OCI-LY3 (cell line): ENCODE data around the gene CAPRIN2.

Experiments
- H2AFZ ChIP-seq: fragments of 200-600, 300-600 bp; shearing (Covaris generic); 2 replicates; pipeline ENCODE4 v1.6.0; 2014; ENCODE audit warnings: antibody characterized with exemption, low read depth, low read length
- H3K27ac ChIP-seq: fragments of 200-600, 300-600 bp; sonication (generic); 2 replicates; pipeline ENCODE4 v1.5.1; 2014; ENCODE audit warnings: mild to moderate bottlenecking, low read length, moderate library complexity, mixed read lengths
- H3K27me3 ChIP-seq: fragments of 200-600, 300-600 bp; sonication (generic); 2 replicates; pipeline ENCODE4 v1.6.1; 2014; ENCODE audit warnings: low read depth, low read length, mixed read lengths
- H3K36me3 ChIP-seq: fragments of 200-600, 300-600 bp; sonication (generic); replicated peaks from 2 replicates; pipeline ENCODE3; 2014; ENCODE audit warnings: low read depth, low read length, mixed read lengths
- H3K4me1 ChIP-seq: fragments of 300-600, 200-600 bp; sonication (generic); 2 replicates; pipeline ENCODE4 v1.6.1; 2014; ENCODE audit warnings: low read length, mixed read lengths
- H3K4me2 ChIP-seq: fragments of 200-600, 300-600 bp; sonication (generic); 2 replicates; pipeline ENCODE4 v1.6.1; 2014; ENCODE audit warnings: low read length, mixed read lengths
- H3K4me3 ChIP-seq: fragments of 300-600, 200-600 bp; sonication (generic); 2 replicates; pipeline ENCODE4 v1.5.1; 2014; ENCODE audit warnings: antibody characterized with exemption, mild to moderate bottlenecking, low read length, moderate library complexity
- H3K79me2 ChIP-seq: fragments of 300-600, 200-600 bp; shearing (Covaris generic); 2 replicates; pipeline ENCODE4 v1.6.1; 2014; ENCODE audit warnings: mild to moderate bottlenecking, low read length, mixed read lengths
- H3K9ac ChIP-seq: fragments of 300-600, 200-600 bp; shearing (Covaris generic); 2 replicates; pipeline ENCODE4 v1.6.0; 2014; ENCODE audit warnings: mild to moderate bottlenecking, low read length, moderate library complexity
- H3K9me3 ChIP-seq: fragments of 200-600, 300-600 bp; shearing (Covaris generic); 2 replicates; pipeline ENCODE4 v1.6.1; 2014; ENCODE audit warnings: low read length, mixed read lengths; ENCODE audit not compliant: insufficient read depth
- H4K20me1 ChIP-seq: fragments of 200-600, 300-600 bp; sonication (generic); 2 replicates; pipeline ENCODE4 v1.6.1; 2016; ENCODE audit warnings: low read length, mixed read lengths; ENCODE audit not compliant: insufficient read depth
- CTCF ChIP-seq: fragments of 200-600, 300-600 bp; sonication (generic); IDR thresholded peaks from 2 replicates; pipeline ENCODE4 v1.5.1; 2014; ENCODE audit warnings: antibody characterized with exemption, low read length, low read depth
- EZH2phosphoT487 ChIP-seq: fragments of 200-600 bp; shearing (Covaris generic); IDR thresholded peaks from 2 replicates; pipeline ENCODE4 v1.6.1; 2018; ENCODE audit warnings: antibody characterized with exemption, mixed run types, low read depth

The CAPRIN2 gene

DNA sequence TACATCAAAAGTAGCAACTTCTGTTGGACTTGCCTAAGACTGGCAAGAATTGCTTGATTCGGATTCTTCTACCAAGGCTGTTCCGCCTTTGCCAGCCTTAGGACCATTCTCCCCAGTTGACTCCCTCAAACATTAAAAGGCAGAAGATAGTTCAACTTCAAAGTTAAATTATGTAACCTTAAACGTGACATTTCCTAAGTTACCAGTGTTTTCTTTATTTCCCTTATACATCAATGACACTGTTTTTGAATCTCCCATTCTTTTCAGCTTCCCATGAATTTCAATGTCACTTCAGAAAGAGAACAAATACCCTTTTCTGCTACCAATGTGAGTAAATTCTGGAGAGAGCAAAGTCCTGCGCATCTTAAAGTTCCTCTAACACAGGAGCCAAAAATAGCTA, 25.2 kb downstream of the CAPRIN2 start:
- TF ChIP-seq EZH2phosphoT487 (no peak), CTCF (no peak)
- Histone ChIP-seq H3K36me3 (peaks cover 3% of the 10 kb centered on the region), H3K4me1 (peaks cover 15% of the 10 kb centered on the region), H3K4me2 (no peak overlapping the region), H3K27ac (no peak overlapping the region), H3K9me3 (no peaks in the 10 kb centered on the region), H3K27me3 (no peaks in the 10 kb centered on the region), H3K9ac (no peak overlapping the region), H3K4me3 (no peak overlapping the region), H3K79me2 (no peaks in the 10 kb centered on the region), H2AFZ (no peak overlapping the region), H4K20me1 (no peaks in the 10 kb centered on the region)

DNA sequence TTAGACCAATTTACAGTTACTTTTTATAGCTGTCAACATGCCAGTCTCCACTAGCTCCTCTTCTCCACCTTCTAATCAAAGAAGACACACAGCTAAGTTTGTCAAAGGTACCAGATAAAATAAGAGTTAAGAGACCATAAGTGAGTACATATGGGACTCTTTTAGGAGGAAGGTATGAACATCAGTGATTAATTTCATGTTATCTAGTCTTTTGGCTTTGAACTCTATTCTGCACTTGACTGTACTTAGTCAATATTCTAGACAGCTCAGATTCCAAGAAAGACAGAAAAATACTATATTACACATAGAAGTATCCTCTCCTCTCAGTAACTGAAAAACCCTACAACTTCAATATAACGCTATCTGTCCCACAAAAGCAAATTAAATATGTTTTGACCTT, 28.1 kb downstream of the CAPRIN2 start:
- H4K20me1 ChIP-seq: no peaks in the 10 kb centered on the region
- no peak for TF ChIP-seq CTCF
- no peak for TF ChIP-seq EZH2phosphoT487
- no peak overlapping the region for H3K27ac ChIP-seq
- no peaks in the 10 kb centered on the region for H3K9me3 ChIP-seq
- H3K79me2 ChIP-seq: no peaks in the 10 kb centered on the region
- peaks cover 16% of the 10 kb centered on the region for H3K4me1 ChIP-seq
- H3K4me2 ChIP-seq: no peak overlapping the region
- no peak overlapping the region for H3K4me3 ChIP-seq
- H3K9ac ChIP-seq: no peak overlapping the region
- no peak overlapping the region for H2AFZ ChIP-seq
- H3K27me3 ChIP-seq: no peaks in the 10 kb centered on the region
- H3K36me3 ChIP-seq: peaks cover 3% of the 10 kb centered on the region

- Histone ChIP-seq H3K36me3 (peaks cover 3% of the 10 kb centered on the region), H3K9ac (no peak overlapping the region), H2AFZ (no peak overlapping the region), H3K9me3 (no peaks in the 10 kb centered on the region), H3K4me3 (no peak overlapping the region), H3K27me3 (no peaks in the 10 kb centered on the region), H3K79me2 (no peaks in the 10 kb centered on the region), H3K27ac (no peak overlapping the region), H3K4me1 (peaks cover 16% of the 10 kb centered on the region), H3K4me2 (peak overlapping the region; percentile 9; the same call in 1 of the 2 replicates), H4K20me1 (no peaks in the 10 kb centered on the region)
- TF ChIP-seq CTCF (no peak), EZH2phosphoT487 (no peak)
Observed at GRCh38 chr12:30725739-30726138, 29.0 kb downstream of the CAPRIN2 start.

GRCh38 chr12:30719060-30719459, 35.7 kb downstream of the CAPRIN2 start:
- peaks cover 5% of the 10 kb centered on the region for H3K36me3 ChIP-seq

More at GRCh38 chr12:30719060-30719459, 35.7 kb downstream of the CAPRIN2 start:
- TF ChIP-seq CTCF: no peak
- Histone ChIP-seq H3K9me3 (no peaks in the 10 kb centered on the region), H3K27ac (no peak overlapping the region), H3K9ac (no peak overlapping the region), H3K4me3 (no peak overlapping the region), H3K27me3 (no peaks in the 10 kb centered on the region), H3K4me2 (no peak overlapping the region), H3K4me1 (no peaks in the 10 kb centered on the region), H4K20me1 (no peaks in the 10 kb centered on the region), H2AFZ (no peak overlapping the region), H3K79me2 (no peaks in the 10 kb centered on the region)
